LNCAP (cell line): ENCODE results near the gene HSPB1.

Experiments used
- TF ChIP-seq, protein P1 (sequence below): fragments of 450-650 bp; IDR thresholded peaks from 2 replicates; pipeline ENCODE4 v1.5.1; 2017; ENCODE audit warnings: mild to moderate bottlenecking

Gene HSPB1

DNA sequence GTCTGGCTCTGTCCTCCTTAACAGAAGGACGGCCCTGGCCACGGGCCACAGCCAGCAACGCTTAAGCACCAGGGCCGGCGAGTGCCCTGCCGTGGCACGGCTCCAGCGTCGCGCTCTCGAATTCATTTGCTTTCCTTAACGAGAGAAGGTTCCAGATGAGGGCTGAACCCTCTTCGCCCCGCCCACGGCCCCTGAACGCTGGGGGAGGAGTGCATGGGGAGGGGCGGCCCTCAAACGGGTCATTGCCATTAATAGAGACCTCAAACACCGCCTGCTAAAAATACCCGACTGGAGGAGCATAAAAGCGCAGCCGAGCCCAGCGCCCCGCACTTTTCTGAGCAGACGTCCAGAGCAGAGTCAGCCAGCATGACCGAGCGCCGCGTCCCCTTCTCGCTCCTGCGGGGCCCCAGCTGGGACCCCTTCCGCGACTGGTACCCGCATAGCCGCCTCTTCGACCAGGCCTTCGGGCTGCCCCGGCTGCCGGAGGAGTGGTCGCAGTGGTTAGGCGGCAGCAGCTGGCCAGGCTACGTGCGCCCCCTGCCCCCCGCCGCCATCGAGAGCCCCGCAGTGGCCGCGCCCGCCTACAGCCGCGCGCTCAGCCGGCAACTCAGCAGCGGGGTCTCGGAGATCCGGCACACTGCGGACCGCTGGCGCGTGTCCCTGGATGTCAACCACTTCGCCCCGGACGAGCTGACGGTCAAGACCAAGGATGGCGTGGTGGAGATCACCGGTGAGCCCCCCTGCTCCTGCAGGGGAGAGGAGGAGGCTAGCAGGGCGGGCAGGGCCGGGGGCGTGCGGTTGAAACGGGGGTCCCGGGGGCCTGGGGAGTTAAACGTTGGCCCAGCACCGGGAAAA is at the start of gene HSPB1:
Gene HSPB1 (plus strand): TSS at position 327 of the 855 bp plus-strand sequence. CDS start 40 bp downstream, at position 367.
- TF ChIP-seq, protein P1, sequence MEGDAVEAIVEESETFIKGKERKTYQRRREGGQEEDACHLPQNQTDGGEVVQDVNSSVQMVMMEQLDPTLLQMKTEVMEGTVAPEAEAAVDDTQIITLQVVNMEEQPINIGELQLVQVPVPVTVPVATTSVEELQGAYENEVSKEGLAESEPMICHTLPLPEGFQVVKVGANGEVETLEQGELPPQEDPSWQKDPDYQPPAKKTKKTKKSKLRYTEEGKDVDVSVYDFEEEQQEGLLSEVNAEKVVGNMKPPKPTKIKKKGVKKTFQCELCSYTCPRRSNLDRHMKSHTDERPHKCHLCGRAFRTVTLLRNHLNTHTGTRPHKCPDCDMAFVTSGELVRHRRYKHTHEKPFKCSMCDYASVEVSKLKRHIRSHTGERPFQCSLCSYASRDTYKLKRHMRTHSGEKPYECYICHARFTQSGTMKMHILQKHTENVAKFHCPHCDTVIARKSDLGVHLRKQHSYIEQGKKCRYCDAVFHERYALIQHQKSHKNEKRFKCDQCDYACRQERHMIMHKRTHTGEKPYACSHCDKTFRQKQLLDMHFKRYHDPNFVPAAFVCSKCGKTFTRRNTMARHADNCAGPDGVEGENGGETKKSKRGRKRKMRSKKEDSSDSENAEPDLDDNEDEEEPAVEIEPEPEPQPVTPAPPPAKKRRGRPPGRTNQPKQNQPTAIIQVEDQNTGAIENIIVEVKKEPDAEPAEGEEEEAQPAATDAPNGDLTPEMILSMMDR = no peak

DNA sequence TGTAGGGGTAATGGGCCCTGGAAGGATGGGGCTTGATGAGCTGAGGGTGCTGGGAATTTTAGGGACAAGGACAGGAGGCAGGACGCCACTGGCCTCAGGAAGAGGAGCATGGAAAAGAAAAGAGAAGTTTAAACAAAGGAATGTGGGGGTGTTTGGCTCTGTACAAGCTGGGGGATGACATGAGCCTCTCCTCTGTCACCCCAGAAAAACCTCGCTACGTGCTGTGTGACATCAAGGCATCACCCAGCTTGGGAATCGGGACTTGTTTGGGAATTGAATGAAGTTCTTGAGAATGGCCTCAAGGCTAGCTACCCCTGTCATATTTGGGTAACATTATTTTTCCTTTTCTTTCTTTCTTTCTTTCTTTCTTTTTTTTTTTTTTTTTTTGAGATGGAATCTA is 47.7 kb upstream of the HSPB1 start:
- TF ChIP-seq, protein P1 = no peak

DNA sequence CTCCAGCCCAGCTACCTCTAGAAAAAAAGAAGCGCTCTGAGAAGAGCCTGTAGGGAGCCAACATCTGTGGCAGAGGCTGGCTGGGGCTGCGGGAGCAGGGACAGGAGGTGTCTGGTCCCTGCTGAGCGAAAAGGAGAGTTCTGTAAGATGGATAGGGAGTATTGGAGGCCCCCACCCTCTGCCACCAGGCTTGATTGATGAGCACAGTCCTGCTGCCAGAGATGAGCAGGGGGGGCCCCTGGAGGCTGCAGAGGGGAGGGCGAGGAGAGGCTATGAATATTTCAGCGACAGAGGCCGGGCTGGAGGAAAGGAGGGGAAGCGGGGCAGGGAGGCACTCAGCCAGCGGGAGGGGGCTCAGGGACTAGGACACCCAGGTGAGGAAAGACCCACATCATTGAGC is 44.5 kb upstream of the HSPB1 start:
- TF ChIP-seq, protein P1 = no peak

DNA sequence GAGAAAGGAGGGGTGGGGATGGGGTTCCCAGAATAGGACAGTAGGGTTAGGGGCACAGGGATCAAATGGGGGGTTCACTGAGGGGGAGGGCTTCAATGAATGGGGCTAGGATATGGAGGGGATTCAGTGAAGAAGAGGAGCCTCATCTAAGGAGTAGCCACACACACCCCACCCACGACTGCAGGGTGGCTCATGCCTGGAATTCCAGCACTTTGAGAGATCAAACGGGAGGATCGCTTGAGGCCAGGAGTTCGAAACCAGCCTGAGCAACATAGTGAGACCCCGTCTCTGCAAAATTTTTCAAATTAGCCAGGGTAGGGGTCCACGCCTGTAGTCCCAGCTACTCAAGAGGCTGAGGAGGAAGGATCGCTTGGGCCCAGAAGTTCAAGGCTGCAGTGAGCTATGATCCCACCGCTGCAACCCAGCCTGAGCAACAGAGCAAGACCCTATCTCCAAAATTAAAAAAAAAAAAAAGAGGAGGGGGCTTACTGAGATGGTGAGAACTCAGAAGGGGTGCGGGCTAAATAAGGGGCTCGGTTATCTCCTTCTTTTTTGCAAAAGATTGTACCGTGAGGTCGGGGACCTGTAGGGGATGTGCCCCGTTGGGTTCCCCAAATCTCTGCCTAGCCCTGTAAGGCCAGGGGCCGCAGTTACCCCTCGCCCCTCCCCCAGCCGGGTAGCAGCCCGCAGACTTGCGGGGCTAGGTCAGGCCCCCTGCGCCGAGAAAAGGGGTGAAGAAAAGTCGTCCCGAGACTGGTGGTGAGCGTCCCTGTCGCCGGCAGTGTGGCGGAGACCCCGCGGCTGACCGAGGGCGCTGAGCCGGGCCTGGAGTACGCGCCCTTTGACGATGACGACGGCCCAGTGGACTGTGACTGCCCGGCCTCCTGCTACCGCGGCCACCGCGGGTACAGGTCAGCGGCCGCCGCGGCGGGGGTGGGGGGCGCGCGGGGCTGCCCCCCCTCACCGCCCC is 43.1 kb upstream of the HSPB1 start:
- TF ChIP-seq, protein P1 = no peak

DNA sequence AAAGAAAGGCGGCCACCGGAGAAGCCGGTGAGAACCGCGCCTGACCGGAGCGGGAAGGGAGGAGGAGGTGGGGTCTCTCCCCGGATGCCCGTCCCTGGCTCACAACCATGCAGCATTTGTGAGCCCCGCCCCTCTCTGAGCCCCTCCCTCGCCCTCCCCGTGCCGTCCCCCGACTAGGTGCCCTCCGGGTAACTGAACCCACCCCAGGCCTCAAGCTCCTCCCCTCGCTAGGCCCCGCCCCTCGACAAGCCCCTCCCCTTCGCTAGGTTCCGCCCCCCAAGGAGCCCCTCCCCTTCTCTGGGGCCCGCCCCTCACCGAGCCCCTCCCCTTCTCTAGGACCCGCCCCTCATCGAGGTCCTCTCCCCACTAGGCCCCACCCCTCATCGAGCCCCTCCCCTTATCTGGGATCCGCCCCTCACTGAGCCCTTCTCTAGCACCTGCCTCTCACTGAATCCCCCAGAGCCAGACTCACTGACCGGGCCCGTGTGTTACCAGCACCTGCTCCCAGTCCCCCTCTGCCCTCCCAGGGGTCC is 42.2 kb upstream of the HSPB1 start:
- TF ChIP-seq, protein P1 = no peak

DNA sequence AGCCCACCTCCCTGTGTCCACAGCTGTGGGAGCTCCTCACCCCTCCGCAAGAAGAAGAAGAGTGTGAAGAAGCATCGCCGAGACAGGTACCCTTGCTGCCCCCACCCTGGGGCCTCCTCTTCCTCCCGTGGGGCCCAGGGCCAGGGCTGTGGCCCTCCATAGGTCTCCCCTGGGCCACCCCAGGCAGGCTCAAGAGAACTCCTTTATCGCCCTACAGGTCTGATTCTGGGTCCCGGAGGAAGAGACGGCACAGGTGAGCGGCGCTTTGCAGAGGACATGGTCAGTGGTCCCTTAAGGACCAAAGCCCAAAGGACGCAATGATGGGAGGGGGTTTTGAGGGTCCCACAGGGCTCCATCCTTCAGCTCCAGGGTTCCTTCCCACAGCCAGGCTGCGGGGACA is 41.1 kb upstream of the HSPB1 start:
- TF ChIP-seq, protein P1 = no peak

DNA sequence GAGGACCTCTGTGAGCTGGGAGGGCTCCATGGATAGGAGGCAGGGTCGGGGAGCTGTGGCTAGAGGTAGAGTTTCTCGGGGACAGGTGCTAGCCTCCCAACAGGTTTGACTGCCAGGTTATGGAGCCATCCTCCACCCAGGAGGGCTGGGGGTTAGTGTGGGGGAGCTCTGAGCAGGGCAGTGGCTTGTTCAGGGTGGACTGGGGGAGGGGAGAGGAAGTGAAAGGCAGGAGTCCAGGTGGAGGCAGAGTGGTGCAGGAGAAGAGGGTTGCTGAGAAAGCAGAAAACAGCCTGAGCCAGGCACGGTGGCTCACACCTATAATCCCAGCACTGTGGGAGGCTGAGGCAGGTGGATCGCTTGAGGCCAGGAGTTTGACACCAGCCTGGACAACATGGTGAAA is 40.5 kb upstream of the HSPB1 start:
- TF ChIP-seq, protein P1 = no peak
